ENCODE measurements around the gene ULBP2. TPM values are rescaled to one million over a fixed set of nuclear protein-coding genes. Genes with fewer than 3 reads are reported as not detected.
"Not testable (repeated sequence)": the region's sequence is repeated elsewhere in the genome, so short reads cannot be mapped to it uniquely, and the experiment has no call there.

Gene ULBP2
- total RNA-seq, 1 experiment from 2014 or later: 0.13 TPM

GRCh38 chr6:149967591-149967990, 25.8 kb downstream of the ULBP2 start:
- CTCF ChIA-PET: no interaction called here
- Mint-ChIP-seq H3K4me1 (peaks cover 23% of the 10 kb centered on the region), H3K27ac (no peak overlapping the region), H3K4me3 (no peak overlapping the region), H3K36me3 (peaks cover 5% of the 10 kb centered on the region; the same call in 1 of the 2 replicates), H3K27me3 (ENCODE audit: low read depth) (peaks cover 98% of the 10 kb centered on the region), H3K9me3 (no peaks in the 10 kb centered on the region)
- DNase-seq (ENCODE audit: low spot score) (no peak), ATAC-seq (no peak)
- no peak for TF ChIP-seq ZNF121 (CRISPR knock-in tag; IDR thresholded peaks at IDR 0.05)
- no peak for TF ChIP-seq ZNF263 (CRISPR knock-in tag; IDR thresholded peaks at IDR 0.05; ENCODE audit: low read depth)
- no peak for TF ChIP-seq ATF2 (CRISPR knock-in tag; IDR thresholded peaks at IDR 0.05; ENCODE audit: borderline replicate concordance, low read depth)
- TF ChIP-seq KAT7 (CRISPR knock-in tag; IDR thresholded peaks at IDR 0.05; ENCODE audit: borderline replicate concordance): no peak
- no peak for TF ChIP-seq ZNF232 (CRISPR knock-in tag; IDR thresholded peaks at IDR 0.05)
- TF ChIP-seq ZNF512 (CRISPR knock-in tag; IDR thresholded peaks at IDR 0.05; ENCODE audit: borderline replicate concordance): no peak
- no peak for TF ChIP-seq GTF2I (CRISPR knock-in tag; conservative IDR thresholded peaks at IDR 0.05)
- no peak for TF ChIP-seq CREB1 (CRISPR knock-in tag; IDR thresholded peaks at IDR 0.05)
- no peak for TF ChIP-seq ZNF425 (CRISPR knock-in tag; conservative IDR thresholded peaks at IDR 0.05)
- no peak for TF ChIP-seq TCF7 (CRISPR knock-in tag; IDR thresholded peaks at IDR 0.05; ENCODE audit: low read depth)
- TF ChIP-seq E2F5 (CRISPR knock-in tag; IDR thresholded peaks at IDR 0.05): no peak
- no peak for TF ChIP-seq GABPB1 (CRISPR knock-in tag; IDR thresholded peaks at IDR 0.05)
- TF ChIP-seq STAT6 (CRISPR knock-in tag; conservative IDR thresholded peaks at IDR 0.05; ENCODE audit: low read depth): no peak
- no peak for TF ChIP-seq HMGXB4 (CRISPR knock-in tag; IDR thresholded peaks at IDR 0.05)
- no peak for TF ChIP-seq ZNF671 (CRISPR knock-in tag; IDR thresholded peaks at IDR 0.05)
- TF ChIP-seq FOXK1 (CRISPR knock-in tag; IDR thresholded peaks at IDR 0.05): no peak
- TF ChIP-seq JUN (CRISPR knock-in tag; IDR thresholded peaks at IDR 0.05): no peak
- no peak for TF ChIP-seq MYBL2 (CRISPR knock-in tag; IDR thresholded peaks at IDR 0.05)
- TF ChIP-seq ZNF416 (CRISPR knock-in tag; IDR thresholded peaks at IDR 0.05): no peak
- POLR2A ChIA-PET: no interaction called here

- H3K4me1 Mint-ChIP-seq: peaks cover 22% of the 10 kb centered on the region
- H3K27me3 Mint-ChIP-seq (ENCODE audit: low read depth): peaks cover 98% of the 10 kb centered on the region
- H3K36me3 Mint-ChIP-seq; H3K9me3 Mint-ChIP-seq; H3K4me3 Mint-ChIP-seq; ATAC-seq; DNase-seq (ENCODE audit: low spot score); H3K27ac Mint-ChIP-seq; POLR2A ChIA-PET; CTCF ChIA-PET: not testable (repeated sequence)
Measured at GRCh38 chr6:149967999-149968398, 26.2 kb downstream of the ULBP2 start.

- Mint-ChIP-seq H3K4me1 (peaks cover 19% of the 10 kb centered on the region), H3K27me3 (ENCODE audit: low read depth) (peaks cover 97% of the 10 kb centered on the region)
- H3K27ac Mint-ChIP-seq; H3K9me3 Mint-ChIP-seq; POLR2A ChIA-PET; H3K36me3 Mint-ChIP-seq; H3K4me3 Mint-ChIP-seq; CTCF ChIA-PET; DNase-seq (ENCODE audit: low spot score); ATAC-seq: not testable (repeated sequence)
Measured at GRCh38 chr6:149968909-149969308, 27.1 kb downstream of the ULBP2 start.

Data from WTC11 (cell line).